ENCODE results near the gene VLDLR.

The VLDLR gene

DNA sequence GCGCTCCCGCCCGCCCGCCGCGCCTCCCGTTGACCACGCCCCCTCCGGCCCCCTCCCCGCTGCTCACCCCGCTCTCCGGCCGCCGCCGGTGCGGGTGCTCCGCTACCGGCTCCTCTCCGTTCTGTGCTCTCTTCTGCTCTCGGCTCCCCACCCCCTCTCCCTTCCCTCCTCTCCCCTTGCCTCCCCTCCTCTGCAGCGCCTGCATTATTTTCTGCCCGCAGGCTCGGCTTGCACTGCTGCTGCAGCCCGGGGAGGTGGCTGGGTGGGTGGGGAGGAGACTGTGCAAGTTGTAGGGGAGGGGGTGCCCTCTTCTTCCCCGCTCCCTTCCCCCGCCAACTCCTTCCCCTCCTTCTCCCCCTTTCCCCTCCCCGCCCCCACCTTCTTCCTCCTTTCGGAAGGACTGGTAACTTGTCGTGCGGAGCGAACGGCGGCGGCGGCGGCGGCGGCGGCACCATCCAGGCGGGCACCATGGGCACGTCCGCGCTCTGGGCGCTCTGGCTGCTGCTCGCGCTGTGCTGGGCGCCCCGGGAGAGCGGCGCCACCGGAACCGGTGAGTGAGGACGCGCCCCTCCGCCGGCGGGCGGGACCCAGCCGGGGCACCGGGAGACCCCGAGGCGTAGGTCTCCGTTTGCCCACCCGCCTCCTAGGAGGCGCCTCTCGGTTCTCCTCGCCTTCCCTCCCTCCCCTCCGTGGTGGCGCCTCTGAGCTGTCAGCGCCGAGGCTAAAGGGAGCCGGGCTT lies at the start of gene VLDLR:
Gene VLDLR (plus strand): TSS at position 66 of the 739 bp plus-strand sequence. CDS start 403 bp downstream, at position 469.
- peak; percentile 43 for DNase-seq

GRCh38 chr9:2574203-2574602 lies 47.4 kb upstream of the VLDLR start:
- DNase-seq, result no peak

DNA sequence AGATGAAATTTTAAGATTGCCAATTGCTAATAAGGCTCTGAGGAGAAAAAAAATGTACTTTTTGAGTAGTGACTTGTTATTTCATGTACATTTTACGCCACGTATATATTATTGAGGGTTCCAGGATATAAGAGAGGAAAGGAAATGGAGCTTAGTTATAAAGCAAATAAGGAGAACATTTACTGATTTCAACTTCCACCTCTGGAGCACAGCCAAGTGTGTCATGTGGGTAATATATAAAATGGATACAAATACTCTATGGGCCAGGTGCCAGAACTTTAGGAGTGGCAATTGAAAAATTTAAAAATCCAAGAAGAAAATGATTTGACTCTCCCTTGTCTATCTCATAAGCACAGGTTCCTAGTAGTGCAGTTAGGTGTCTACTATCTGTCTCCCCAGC lies 45.0 kb upstream of the VLDLR start:
- DNase-seq, result no peak

DNA sequence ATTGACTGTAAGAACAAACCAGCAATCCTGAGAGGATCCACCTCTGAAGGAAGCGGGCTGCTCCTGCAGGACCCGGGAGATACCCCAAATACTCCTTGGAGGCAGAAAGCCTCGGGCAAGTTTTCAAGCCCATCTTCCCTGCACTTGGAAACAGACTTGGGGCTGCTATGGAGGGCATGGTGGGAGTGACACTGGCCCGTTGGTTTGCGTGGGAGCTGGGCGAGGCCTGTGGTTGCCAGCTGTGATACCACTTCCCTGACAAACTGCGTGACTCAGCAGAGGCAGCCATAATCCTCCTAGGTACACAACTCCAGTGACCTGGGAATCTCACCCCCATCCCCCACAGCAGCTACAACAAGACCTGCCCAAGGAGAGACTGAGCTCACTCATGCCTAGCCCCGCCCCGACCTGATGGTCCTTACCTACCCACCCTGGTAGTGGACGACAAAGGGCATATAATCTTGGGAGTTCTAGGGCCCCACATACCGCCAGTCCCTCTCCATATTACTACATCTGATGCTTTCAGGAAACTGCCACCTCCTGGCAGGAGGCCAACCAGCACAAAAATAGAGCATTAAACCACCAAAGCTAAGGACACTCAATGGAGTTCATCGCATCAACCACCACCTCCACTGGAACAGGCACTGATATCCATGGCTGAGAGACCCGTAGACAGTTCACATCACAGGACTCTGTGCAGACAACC lies 38.1 kb upstream of the VLDLR start:
- DNase-seq, result no peak

GRCh38 chr9:2591967-2592366 lies 29.6 kb upstream of the VLDLR start:
- no peak for DNase-seq

- no peak for DNase-seq
Observed at GRCh38 chr9:2593744-2594143, 27.8 kb upstream of the VLDLR start.

DNA sequence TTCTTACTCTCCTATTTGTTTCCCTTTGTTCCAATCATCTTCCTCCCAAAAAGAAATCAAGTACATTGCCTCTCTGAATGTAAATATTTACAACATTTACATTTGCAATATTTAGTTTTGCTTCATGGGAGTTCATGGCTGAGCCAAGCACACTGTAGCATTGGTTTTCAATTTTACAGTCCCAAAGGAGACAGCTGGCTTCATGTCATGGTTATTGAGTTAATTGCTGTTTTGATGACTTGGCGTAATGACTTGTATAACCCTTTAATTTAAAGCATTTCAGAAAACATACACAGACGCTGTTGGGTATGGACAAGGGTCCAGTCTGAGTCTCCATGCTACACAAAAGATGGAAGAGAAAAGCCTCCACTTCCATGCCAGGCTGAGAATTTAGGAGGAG lies 25.6 kb upstream of the VLDLR start:
- peak; percentile 30 for DNase-seq

- no peak for DNase-seq
Observed at GRCh38 chr9:2597483-2597882, 24.1 kb upstream of the VLDLR start.

DNA sequence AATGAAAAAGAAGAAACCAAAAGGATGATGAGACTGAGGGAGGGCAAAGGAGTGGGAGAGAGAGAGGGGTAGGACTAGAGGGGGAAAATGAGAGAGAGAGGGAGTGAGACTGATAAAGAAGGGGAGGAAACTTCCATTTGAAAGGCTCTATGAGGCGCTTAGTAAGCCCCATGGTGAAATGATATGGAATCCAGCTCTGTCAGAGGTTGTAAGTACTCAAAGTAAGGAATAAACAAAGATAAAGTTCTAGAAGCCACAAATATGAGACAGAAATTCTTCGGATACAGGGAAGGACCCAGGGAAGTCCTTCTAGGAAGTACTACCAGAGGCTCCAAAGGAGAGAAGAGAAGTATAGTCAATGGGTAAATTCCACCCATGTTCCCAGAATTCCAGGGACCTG lies 21.7 kb upstream of the VLDLR start:
- DNase-seq, result no peak

GRCh38 chr9:2600307-2600706 lies 21.3 kb upstream of the VLDLR start:
- DNase-seq, result no peak

DNA sequence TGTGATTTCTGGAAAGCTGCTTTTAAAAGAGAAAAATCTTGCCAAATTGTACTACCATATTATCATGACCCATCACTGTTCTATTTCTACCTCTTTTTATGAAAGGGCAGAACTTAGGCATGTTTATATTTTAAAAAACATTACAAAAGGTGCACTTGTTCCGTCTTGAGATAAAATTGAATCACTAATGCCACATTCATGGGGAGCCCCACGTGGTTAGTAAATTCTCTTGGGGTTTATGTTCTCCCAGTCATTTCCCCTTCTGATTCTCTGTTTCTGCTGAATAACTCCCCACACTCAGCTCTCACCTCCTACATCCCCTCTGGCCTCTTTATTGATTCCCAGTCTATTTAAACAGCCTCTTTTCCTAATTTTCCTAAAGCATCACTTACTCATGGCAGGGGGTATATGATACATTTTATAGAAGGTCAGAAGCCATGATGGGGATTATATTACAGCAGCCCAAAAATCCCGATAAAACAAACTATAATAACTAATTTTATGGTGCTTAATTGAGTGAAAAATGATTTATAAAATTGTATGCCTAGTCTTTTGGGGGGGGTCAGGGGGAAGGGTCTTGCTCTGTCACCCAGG lies 19.7 kb upstream of the VLDLR start:
- DNase-seq, result no peak

- DNase-seq, result no peak
Observed at GRCh38 chr9:2602704-2603116, 18.9 kb upstream of the VLDLR start.

DNA sequence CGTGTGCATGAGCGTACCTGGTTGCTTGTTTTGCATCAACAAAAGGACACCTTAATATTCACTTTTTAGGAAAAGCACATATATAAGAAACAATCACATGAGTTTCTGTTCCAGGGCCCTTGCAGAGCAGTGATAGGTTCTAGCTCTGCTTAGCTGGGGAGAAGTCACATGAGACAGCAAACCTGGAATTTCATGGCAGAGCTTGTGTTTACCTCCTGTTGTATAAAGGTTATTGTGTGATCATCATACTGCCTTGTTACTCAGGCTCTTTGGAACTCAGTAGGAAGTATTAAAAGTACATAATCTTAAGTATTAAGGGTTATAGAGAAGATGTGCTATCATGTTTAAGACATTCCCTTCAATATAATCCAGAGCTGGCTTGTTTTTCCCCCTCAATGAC lies 18.0 kb upstream of the VLDLR start:
- DNase-seq, result no peak

DNA sequence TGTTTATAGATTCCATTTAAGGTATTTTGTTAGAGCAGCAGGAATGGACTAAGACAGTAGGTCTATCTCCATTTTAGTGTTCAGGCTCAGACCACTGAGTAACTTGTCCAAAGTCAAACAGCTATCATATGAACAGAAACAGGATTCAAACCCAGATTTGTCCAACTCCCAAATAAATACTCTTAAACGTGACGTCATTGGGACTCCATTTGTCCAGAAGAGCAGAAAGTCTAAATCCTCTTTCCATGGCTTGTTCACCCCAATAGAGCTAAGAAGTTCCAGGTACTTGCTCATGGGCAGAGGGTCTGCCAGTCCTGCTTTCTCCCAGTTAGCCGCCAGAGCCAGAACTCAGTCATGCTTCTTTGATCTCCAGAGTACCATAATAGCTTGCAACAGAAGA lies 16.3 kb upstream of the VLDLR start:
- DNase-seq, result no peak

- DNase-seq, result no peak
Observed at GRCh38 chr9:2608276-2608675, 13.3 kb upstream of the VLDLR start.

- DNase-seq, result no peak
Observed at GRCh38 chr9:2610985-2611384, 10.6 kb upstream of the VLDLR start.

DNA sequence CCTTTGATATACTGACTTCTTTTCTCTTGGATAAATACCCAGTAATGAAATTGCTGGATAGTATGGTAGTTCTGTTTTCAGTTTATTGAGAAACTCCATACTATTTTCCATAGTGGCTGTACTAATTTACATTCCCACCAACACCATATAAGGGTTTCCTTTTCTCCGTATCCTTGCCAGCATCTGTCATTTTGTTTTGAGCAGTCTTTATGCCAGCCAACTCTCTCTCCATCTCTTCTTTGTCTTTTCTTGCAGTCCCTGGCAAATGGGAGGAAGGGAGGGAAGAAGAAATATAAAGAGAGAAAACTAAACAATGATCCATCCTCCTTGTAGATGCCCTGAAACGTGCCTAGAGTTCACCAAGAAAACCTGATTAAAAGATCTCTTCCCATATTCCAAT lies 9.6 kb upstream of the VLDLR start:
- DNase-seq, result no peak

GRCh38 chr9:2613730-2614271 lies 7.8 kb upstream of the VLDLR start:
- no peak for DNase-seq

- no peak for DNase-seq
Observed at GRCh38 chr9:2615497-2615896, 6.1 kb upstream of the VLDLR start.

- DNase-seq, result no peak
Observed at GRCh38 chr9:2616692-2617377, 4.8 kb upstream of the VLDLR start.

DNA sequence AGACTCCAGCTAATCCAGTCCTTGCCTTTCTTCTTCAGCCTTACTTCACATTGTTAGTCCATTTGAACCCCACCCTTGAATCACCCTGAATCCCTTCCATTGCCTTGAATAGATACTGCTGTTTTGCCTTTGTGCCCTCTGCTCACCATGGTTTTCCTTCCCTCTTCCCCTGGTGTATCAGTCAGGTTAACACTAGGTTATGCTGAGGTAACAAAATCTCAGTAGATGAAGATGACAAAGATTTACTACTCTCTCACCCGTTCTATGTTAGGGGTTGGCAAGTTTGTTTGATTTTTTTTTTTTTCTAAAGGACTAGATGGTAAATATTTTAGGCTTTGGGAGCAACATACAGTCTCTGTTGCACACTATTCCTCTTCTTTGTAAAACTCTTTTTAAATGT lies 3.3 kb upstream of the VLDLR start:
- DNase-seq, result no peak

DNA sequence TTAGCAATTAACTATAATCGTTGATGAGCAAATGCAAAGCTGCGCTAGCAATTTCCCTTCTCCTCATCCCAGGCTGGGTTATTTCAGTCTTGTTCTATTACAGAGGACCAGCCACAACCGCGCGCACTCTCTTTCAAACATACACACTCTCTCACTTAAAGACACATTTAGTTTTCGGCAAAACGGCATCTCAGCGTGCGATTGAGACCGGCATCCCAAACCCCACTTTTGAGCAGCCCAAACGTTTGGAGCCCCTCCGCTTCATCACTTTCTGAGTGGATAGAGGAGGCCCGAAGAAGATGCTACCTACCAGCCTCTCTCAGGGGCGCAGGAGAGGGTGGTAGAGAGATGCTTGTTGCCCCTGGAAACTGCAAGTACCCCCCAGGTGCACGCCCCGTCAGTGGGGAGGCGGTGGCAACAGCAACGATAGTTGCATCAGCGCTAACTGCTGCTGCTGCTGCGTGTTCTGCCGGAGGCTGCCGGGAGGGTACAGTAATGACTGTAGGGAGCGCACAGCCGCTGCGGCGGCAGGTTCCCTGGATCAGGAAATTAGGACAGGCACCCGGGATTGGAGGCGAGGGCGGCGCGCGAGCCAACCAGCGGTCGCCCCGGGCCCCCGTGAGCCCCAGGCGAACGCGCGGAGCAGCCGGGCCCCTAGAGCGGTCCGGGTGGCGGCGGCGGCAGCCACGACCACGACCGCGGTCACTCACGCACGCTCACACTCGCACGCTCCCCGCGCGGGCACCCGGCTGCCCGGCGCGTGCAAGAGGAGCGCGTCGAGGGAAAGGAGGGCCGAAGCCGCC lies 467 bp upstream of the VLDLR start:
- DNase-seq, result peak; percentile 87
